WTC11 (cell line): Measurements from ENCODE around the gene CDC42EP4.

Experiments used
- CTCF ChIP-seq: fragments of 200-600 bp; IDR thresholded peaks from 2 replicates; pipeline ENCODE4 v1.8.0; 2022; ENCODE audit warnings: antibody characterized with exemption
- MLX ChIP-seq: sonication (generic); formaldehyde crosslinking; IDR thresholded peaks from 2 replicates; pipeline ENCODE4 v1.8.1; 2023; ENCODE audit warnings: mild to moderate bottlenecking, missing genetic modification reagents, moderate library complexity
- PRRX2 ChIP-seq: fragments of 250-450 bp; sonication (Bioruptor Pico); IDR thresholded peaks from 2 replicates; pipeline ENCODE4 v1.8.0; 2021; ENCODE audit warnings: mild to moderate bottlenecking

- TF ChIP-seq CTCF (no peak), PRRX2 (CRISPR knock-in tag) (no peak), MLX (no peak)
Measured at GRCh38 chr17:73240561-73240960, 71.2 kb downstream of the CDC42EP4 start.
